Transverse colon (tissue), 4 donors: ENCODE results near the gene RABGAP1L. TPM values are rescaled to one million over a fixed set of nuclear protein-coding genes. Genes with fewer than 3 reads are reported as not detected.

Experiments used
- DNase-seq: peaks from one replicate; pipeline ENCODE4 v3.0.0-alpha.2; 2019
- H3K27ac ChIP-seq, 4 donors: fragments of 200-600 bp; sonication (generic); 2 replicates each; pipeline ENCODE4 v1.5.1; 2016 to 2018; ENCODE audit warnings: inconsistent platforms in 4 of 4
- H3K27me3 ChIP-seq: fragments of 200-600 bp; sonication (generic); 2 replicates; pipeline ENCODE4 v1.5.1; 2017; ENCODE audit warnings: inconsistent platforms
- H3K36me3 ChIP-seq, 4 donors: fragments of 200-600 bp; sonication (generic); 2 replicates each; pipeline ENCODE4 v1.5.1; 2017 to 2019; ENCODE audit warnings: inconsistent platforms in 4 of 4
- H3K4me1 ChIP-seq, 4 donors: fragments of 200-600 bp; sonication (generic); 2 replicates each; pipeline ENCODE4 v1.5.1; 2017 to 2020; ENCODE audit warnings: inconsistent platforms in 4 of 4
- H3K4me3 ChIP-seq, 4 donors: fragments of 200-600 bp; sonication (generic); 1 replicate in 1 of 4; 2 replicates in 3 of 4; pipeline versions ENCODE4 v1.5.1 to v1.6.1; 2017 to 2019; ENCODE audit warnings: inconsistent platforms in 4 of 4
- H3K9me3 ChIP-seq, 2 donors: fragments of 200-600 bp; sonication (generic); 2 replicates each; pipeline ENCODE4 v1.5.1; 2017 to 2019; ENCODE audit warnings: inconsistent platforms in 2 of 2
- CTCF ChIP-seq, 5 experiments: fragments of 200-600 bp in 3 of 5; fragments of 450-650 bp in 2 of 5; sonication (generic) in 3 of 5; IDR thresholded peaks; 1 replicate in 2 of 5; 2 replicates in 3 of 5; pipeline ENCODE4 v1.5.1; 2016 to 2017; ENCODE audit warnings: antibody characterized with exemption in 5 of 5, inconsistent platforms in 3 of 5, mild to moderate bottlenecking in 2 of 5, moderate library complexity in 1 of 5
- EP300 ChIP-seq: sonication (generic); formaldehyde crosslinking; IDR thresholded peaks from one replicate; pipeline ENCODE4 v1.6.1; 2017; ENCODE audit warnings: antibody characterized with exemption, low read depth
- POLR2A ChIP-seq: fragments of 450-650 bp; IDR thresholded peaks from one replicate; pipeline ENCODE4 v1.6.1; 2016; ENCODE audit warnings: antibody characterized with exemption, mild to moderate bottlenecking, moderate library complexity
- POLR2AphosphoS5 ChIP-seq, 3 donors: sonication (generic); formaldehyde crosslinking; IDR thresholded peaks; one replicate each; pipeline ENCODE4 v1.6.1; 2016; ENCODE audit warnings: antibody characterized with exemption in 3 of 3
- WGBS, 2 donors: methylation state at CpG; one replicate each; pipeline ENCODE4 v1.1.5; 2018; ENCODE audit warnings: low coverage in 1 of 2; 5-methylcytosine and 5-hydroxymethylcytosine counted together
- in situ Hi-C, 4 donors: fragments of 200-750 bp; cut with MboI; loops; one replicate each; pipeline versions ENCODE4 v1.15.0 to v1.15.1; 2017; ENCODE audit warnings: low sequenced_read_pairs in 3 of 4, low pct_ligation_motif_present in 1 of 4, low pct_unique_long_range_greater_than_20kb in 1 of 4
- intact Hi-C: fragments of 100-400 bp; cut with DNase I; formaldehyde crosslinking; loops from one replicate; pipeline ENCODE4 v1.15.1; 2023; ENCODE audit warnings: low total_unique reads
- total RNA-seq, 4 donors: library from RNA; depleted of rRNA; stranded (reverse); fragments of >200 nt; gene quantifications; one replicate each; pipeline ENCODE4 v1.1.0, GENCODE V29; 2016

The RABGAP1L gene
- total RNA-seq, 4 donors from 2014 or later: 68.9 to 127 (median 99.9) TPM

- in situ Hi-C loops: no loop called here
- Histone ChIP-seq H3K36me3 (no peaks in the 10 kb centered on the region), H3K4me3 (no peak overlapping the region), H3K4me1 (no peaks in the 10 kb centered on the region), H3K27me3 (no peaks in the 10 kb centered on the region), H3K27ac (no peak overlapping the region), H3K9me3 (no peaks in the 10 kb centered on the region)
- DNase-seq: no peak
- intact Hi-C loops: no loop called here
- no peak for TF ChIP-seq POLR2AphosphoS5 (IDR thresholded peaks at IDR 0.05)
- TF ChIP-seq POLR2A: no peak
- TF ChIP-seq EP300: no peak
- TF ChIP-seq CTCF (IDR thresholded peaks at IDR 0.05): no peak
- WGBS, 2 donors: 93 to 100% methylated on average over 4 to 6 of the region's 6 CpGs
Observed at GRCh38 chr1:174626031-174627025, 467.0 kb downstream of the RABGAP1L start.

- intact Hi-C loops: no loop called here
- DNase-seq: no peak
- Histone ChIP-seq H3K4me3 (no peak overlapping the region), H3K27me3 (no peaks in the 10 kb centered on the region), H3K9me3 (no peaks in the 10 kb centered on the region), H3K36me3 (peaks cover 0 to 8% (median under 1%) of the 10 kb centered on the region in 4 donors), H3K4me1 (no peaks in the 10 kb centered on the region), H3K27ac (no peak overlapping the region)
- in situ Hi-C loops: no loop called here
- 96 to 98% methylated on average over 4 of the region's 4 CpGs for WGBS, 2 donors
- no peak for TF ChIP-seq POLR2AphosphoS5 (IDR thresholded peaks at IDR 0.05)
- TF ChIP-seq CTCF (IDR thresholded peaks at IDR 0.05): no peak
- no peak for TF ChIP-seq EP300
- TF ChIP-seq POLR2A: no peak
Observed at GRCh38 chr1:174637487-174637886, 478.2 kb downstream of the RABGAP1L start.

- H3K4me1 ChIP-seq: no peaks in the 10 kb centered on the region
- no peaks in the 10 kb centered on the region for H3K9me3 ChIP-seq
- 82 to 84% methylated on average over 1 of the region's 1 CpG for WGBS, 2 donors
- intact Hi-C loops: no loop called here
- no peak overlapping the region for H3K27ac ChIP-seq
- no peak for DNase-seq
- TF ChIP-seq POLR2AphosphoS5 (IDR thresholded peaks at IDR 0.05) (no peak), EP300 (no peak), POLR2A (no peak), CTCF (IDR thresholded peaks at IDR 0.05) (no peak)
- no peaks in the 10 kb centered on the region for H3K27me3 ChIP-seq
- in situ Hi-C loops: no loop called here
- H3K36me3 ChIP-seq: peaks cover 0 to 8% (median under 1%) of the 10 kb centered on the region in 4 donors
- no peak overlapping the region for H3K4me3 ChIP-seq
Observed at GRCh38 chr1:174639461-174639860, 480.1 kb downstream of the RABGAP1L start.

GRCh38 chr1:174640783-174641182, 481.5 kb downstream of the RABGAP1L start:
- no peak overlapping the region for H3K4me3 ChIP-seq
- H3K4me1 ChIP-seq: no peaks in the 10 kb centered on the region
- no peak for DNase-seq
- TF ChIP-seq EP300 (no peak), POLR2AphosphoS5 (IDR thresholded peaks at IDR 0.05) (no peak), CTCF (IDR thresholded peaks at IDR 0.05) (no peak), POLR2A (no peak)
- in situ Hi-C loops (no loop called here), intact Hi-C loops (no loop called here)
- WGBS, 2 donors: 46 to 59% methylated on average over 1 of the region's 1 CpG
- peaks cover 0 to 8% (median 0%) of the 10 kb centered on the region in 4 donors for H3K36me3 ChIP-seq
- H3K27ac ChIP-seq: no peak overlapping the region
- no peaks in the 10 kb centered on the region for H3K27me3 ChIP-seq
- H3K9me3 ChIP-seq: no peaks in the 10 kb centered on the region
